HTERT RPE-1 (cell line): ENCODE data around the gene SPAAR.
"Not testable (repeated sequence)": the region's sequence is repeated elsewhere in the genome, so short reads cannot be mapped to it uniquely, and the experiment has no call there.

Experiments used
- in situ Hi-C: fragments of 300-500 bp; cut with MboI; formaldehyde crosslinking; loops from 4 replicates; pipeline ENCODE4 v1.14.3; 2020; ENCODE audit warnings: low sequenced_read_pairs

SPAAR gene, protein sequence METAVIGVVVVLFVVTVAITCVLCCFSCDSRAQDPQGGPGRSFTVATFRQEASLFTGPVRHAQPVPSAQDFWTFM

DNA sequence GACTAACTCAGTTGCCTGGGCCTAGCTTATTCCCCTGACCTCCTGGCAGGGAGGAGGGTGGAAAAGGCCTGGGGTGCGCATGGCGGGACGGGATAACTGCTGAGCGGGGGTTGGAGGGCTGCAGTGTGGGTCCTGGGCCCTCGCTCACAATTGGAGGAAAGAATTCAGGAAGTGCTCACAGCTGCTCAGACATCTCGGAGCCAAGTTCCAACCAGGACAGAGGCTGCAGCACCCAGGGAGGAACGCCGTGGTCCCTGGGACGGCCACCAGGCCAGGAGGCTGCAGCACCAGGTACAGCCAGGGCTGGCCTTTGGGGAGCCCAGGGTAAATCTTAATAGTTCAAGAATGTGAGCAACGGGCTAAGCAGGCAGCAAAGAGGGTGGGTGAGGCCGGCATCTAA lies at the start of gene SPAAR:
Gene SPAAR (plus strand): TSS at position 217 of the 400 bp plus-strand sequence. CDS start 974 bp downstream, outside the sequence.
- in situ Hi-C loops, result no loop called here

DNA sequence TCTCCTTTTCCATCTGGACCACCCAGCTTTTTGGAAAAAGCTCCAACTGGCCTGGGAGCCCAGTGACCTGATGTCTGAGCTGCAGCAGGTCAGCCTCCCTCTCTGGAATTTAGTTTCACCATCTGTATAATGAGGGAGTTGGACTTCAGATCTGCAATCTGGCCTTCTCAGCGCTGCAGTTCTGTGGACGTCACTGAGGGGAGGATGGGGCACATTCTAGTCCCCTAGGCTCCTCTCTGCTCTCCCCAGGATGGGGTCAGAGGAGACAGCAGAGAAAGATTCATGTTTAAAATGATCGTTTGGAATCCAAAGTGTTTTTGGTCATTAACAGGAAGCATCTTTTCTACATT lies 49.3 kb upstream of the SPAAR start:
- in situ Hi-C loops, result no loop called here

DNA sequence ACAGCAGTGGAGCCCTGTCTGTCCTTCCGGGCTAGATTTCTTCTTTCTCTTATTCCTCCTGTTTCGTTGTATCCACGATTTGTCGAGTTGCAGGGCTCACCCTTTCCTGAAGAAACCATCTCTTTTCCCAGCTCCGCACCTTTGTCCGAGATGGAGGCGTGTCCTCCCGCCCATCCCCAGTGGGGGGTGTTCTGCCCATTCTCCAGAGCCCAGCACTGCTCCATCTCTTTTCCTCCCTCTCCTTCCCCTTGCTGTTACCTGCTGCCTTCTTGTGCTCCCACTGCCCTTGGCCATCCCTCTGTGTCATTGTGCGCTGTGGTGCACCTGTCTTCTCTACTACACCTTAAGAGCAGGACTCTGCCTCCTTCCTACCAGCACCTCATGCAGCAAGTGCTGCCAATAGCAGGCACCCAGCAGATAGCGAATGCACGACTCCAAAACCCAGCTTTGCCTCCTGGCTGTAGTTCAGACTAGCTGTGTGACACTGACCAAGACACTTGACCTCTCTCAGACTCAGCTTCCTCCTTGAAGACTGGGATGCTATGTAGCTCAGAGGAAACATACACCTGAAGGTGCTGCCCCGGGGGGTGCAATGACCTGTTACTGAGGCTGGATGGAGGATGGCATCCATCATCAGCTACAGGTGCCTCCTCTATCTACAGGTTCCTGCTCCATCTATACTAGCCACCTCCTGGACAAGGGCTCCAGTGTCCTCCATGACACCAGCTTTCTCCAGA lies 48.0 kb upstream of the SPAAR start:
- in situ Hi-C loops, result no loop called here

DNA sequence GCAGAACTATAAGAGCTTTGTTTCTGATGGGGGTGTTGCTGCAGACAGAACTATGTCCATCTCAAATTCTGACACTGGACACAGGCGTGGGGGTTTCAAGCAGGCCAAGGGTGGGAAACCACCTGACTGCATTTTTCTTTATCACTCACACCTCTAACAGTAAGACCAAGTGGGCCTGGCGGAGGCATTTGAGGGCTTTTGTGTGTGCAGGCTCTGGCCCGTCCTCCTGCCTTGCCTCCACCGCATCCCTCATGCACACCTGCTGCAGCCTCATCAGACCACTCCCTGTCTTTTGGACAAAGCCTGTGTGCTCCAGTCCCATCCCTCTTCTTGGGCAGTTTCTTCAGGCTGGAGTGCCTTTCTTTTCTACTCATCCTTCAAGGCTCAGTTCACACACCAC lies 47.0 kb upstream of the SPAAR start:
- in situ Hi-C loops, result no loop called here

DNA sequence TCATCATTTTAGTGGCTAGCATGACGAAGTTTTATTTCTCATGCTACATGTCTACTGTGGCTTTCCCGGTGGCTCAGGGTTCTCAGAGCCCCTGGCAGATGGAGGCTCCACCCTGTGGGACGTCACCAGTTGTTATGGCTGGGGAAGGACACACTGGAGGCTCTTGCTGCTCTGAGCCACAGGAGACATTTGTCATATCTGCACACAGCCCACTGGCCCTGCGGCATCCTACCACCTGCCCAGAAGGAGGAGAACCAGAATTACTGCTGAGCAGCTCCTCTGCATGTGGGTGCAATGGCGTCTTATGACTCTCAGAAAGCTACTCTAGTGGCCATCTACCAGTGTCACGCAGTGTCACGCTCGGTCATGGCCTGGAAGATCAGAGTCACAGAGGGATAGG lies 45.7 kb upstream of the SPAAR start:
- in situ Hi-C loops, result no loop called here

DNA sequence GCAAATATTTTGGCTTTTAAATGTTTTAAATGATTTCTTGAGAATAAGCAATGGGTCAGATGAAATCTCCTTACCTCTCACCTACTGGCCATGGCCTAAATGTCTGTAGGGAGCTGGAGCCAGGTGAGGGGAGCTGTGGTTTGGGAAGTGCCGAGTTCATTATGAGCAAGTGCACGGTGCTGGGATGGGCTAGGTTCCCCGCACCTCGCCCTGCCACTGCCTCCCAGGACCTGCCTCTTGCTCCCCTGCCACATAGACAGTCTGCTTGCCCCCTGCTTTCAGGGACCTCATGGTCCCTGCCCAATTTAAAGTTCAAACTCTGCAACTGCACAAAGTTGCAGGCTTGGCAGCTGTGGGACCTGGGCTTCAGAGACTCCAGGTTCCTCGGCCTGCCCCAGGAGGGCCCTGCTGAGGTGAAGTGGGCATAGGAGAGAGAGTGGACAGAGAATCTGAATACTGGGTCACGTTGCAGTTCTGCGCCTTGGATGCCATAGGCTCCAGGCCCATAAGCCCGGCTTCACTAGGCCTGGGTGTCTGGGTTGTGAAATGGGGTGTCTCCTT lies 44.5 kb upstream of the SPAAR start:
- in situ Hi-C loops, result no loop called here

DNA sequence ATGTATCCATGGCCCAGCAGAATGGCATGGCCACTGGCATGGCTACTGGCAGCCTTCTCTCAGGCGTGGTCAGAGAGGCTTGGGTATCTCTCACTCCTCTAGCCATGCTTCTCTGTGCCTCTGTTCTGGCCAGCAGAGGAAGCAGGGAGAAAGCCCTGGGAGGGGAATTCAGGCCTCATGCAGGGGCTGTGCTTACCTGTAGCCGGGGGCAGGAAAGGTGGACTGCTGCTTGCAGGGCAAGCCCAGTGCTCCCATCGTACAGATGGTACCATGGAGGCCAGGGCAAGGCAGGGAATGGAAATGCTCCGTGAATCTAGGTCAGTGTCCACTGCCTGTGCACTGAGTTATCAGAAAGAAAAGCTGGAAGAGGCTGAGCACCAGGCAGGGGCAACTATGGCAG lies 41.8 kb upstream of the SPAAR start:
- in situ Hi-C loops, result no loop called here

DNA sequence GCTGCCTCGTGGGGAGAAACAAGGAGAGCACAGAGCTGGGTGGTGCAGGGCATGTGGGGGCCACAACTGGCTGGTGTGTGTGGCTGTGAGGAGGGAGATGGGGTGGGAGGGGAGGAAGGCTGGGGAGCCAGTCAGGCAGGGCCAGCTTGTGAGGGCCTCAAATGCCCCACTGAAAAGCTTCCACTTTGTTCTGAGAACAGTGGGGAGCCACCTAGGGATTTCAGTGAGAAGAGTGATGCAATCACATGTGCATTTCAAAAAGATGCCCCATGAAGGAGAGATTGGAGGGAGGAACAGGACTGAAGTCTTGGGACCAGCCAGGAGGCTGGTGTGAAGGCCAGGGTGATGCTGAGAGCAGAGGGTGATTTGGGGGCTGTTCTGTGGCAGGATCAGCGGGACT lies 40.4 kb upstream of the SPAAR start:
- in situ Hi-C loops, result no loop called here

DNA sequence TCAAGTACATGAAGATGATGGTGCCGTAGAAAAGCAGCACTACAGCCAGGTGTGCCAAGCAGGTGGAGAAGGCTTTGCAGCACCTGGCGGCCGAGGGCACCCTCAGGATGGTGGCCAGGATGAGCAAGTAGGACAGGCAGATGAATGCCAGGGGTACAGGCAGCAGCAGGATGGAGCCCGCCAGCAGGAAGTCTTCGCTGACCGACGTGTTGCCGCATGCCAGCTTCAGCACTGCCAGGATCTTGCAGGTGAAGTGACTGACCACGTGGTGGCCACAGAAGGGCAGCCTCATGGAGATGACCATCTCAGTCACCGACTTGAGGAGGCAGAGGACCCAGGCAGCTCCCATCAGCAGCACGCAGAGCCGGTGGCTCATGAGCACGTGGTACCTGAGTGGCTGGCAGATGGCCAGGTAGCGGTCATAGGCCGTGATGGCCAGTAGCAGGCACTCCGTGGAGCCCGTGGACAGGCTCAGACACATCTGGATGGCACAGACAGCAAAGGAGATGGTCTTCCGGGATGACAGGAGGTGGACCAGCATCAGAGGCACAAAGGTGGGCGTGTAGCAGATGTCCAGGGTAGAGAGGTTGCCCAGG lies 39.6 kb upstream of the SPAAR start:
- in situ Hi-C loops, result no loop called here

DNA sequence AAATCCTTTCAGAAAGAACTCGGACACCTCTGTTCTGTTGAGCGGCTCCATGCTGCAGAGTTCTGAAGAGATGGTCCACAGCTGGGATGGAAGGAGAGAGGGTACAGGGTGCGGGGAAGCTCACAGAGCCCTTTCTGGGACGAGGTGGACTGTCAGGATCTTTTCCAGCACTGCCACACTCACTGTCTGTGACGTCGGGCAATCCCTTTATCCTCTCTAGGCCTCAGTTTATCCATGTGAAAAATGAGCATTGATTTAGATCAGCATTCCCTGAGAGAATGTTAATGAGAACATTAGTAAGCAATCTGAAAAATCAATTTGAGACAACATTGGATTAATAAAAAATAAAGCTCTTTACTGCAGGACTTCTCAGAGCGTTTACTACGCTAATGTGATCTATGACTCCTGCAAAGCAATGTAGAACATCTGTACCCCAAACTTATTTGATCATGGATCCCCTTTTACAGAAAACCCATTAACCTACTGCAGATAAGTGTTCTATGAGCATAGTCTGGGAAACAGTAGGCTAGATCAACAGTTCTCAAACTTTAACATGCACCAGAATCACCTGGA lies 38.9 kb upstream of the SPAAR start, which contains the start of gene OR13J1:
Gene OR13J1 (minus strand): TSS at position 51 of the 573 bp plus-strand sequence. CDS start 0 bp downstream, at position 51.
- in situ Hi-C loops, result no loop called here

DNA sequence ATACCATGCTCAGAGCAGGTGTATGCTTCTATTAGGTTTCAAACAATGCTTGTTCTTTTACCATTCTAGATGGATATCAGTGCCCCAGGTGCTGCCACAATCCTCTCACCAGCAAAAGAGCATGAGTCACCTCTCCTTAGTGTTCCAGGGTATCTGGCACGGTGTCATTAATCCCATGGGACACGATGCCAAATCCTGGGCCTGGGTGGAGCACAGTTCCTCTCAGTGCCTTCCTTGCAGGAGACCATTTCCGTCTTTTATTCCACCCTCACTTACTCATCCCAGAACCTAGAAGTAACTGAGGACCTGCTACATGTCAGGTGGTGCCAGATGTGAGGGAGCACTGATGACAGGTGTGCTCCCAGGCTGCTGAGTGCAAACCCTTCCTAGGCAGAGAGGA lies 37.7 kb upstream of the SPAAR start:
- in situ Hi-C loops, result no loop called here

DNA sequence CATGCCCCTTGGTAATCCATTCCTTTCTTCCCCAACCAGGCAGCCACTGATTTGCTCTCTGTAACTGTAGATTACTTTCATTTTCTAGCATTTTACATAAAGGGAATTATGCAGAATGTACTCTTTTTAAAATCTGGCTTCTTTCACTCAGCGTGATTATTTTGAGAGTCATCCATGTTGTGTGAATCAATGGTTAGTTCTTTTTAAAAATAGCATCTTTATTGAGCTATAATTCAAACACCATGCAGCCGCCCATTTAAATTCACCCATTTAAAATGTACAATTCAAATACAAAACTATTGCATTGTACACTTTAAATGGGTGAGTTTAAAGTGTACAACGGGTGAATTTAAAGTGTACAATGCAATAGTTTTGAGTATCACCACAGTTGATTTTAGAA lies 36.8 kb upstream of the SPAAR start:
- in situ Hi-C loops, result no loop called here

DNA sequence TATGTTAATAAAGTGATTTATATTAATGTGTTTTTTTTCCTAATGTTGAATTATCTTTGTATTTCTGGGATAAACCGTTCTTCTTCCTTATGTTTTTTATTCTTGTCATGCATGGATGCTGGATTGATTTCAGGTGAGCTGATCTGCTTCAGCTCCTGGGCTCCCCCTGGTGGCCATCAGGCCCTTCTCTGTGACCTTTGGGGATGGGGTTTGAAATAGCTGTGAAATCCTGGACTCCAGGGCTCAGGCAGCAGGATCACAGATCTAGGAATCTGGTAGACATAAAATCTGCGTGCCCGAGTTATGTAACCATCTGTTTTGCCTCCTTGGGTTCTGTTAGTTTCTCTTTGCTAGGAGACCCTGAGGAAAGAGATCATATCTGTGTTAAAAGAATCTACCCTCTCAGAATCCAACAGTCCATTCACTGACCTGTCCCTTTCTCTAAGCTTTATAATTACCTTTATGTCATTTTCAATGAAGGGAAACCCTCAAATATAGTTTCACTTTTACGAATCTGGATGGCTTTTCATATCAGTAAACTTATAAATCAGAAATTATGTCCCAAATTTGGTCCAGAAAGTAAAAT lies 26.9 kb upstream of the SPAAR start:
- in situ Hi-C loops, result no loop called here

DNA sequence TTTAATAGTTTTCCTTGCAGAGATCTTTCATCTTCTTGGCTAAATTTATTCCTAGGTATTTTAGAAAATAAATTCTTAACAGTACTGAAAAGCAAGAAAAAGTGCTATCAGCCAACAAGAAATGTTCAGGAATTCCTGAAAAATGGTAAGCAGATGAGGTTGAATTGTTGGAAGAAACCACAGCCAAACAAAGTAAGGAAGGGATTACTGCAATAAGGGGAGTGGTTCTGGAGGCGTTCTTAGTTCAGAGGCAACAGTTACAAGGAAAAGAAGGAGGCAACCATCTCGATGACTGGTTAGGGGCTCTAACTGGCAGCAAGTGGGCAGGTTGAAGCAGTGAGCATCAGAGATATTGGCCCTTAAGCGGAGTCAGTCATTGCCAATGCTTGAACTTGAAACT lies 26.3 kb upstream of the SPAAR start:
- in situ Hi-C loops, result no loop called here

DNA sequence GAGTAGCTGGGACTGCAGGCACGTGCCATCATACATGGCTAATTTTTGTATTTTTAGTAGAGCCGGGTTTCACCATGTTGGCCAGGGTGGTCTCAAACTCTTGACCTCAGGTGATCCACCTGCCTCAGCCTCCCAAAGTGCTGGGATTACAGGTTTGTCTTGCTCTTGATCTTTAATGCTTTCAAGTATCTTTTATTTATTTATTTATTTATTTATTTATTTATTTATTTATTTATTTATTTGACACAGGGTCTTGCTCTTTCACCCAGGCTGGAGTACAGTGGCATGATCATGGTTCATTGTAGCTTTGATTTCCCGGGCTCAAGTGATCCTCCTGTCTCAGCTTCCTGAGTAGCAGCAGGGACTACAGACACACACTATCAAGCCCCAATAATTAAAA lies 24.4 kb upstream of the SPAAR start:
- in situ Hi-C loops, result not testable (repeated sequence)

DNA sequence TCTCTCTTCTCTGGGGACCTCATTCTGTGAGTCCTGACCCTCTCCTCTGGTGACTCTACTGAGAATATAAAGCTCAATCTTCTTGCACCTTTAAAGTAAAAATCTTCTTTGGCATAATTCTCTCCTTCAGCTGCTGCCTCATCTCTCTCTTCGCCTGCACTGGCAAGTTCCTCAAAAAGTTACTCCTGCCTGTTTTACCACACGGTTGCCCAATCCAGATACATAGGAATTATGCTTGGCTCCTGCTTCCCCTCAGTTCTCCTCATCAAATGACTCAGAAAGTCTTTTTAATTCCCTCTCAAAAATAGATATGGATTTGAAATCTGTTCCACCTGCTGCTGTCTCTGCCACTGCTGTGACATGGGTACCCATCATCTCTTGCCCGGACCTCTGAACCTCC lies 17.6 kb upstream of the SPAAR start:
- in situ Hi-C loops, result no loop called here

DNA sequence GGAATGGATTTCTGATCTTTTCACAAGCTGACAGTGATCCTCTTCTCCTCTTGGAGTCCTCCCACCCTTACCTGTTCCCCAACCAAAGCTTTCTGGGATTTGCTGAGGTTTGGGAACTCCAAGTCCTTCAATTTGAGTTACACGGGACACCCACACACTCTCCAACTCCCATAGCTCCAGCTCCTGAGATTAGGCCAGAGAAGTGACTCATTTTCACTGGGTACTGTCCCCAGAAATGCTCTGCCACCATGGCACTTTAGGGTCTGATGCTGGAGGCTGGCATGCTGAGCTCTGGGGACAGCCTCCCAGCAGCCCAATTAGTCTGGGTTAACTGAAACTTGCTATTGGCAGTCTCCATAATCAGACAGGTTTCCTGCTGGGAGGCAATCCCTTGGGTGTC lies 17.2 kb upstream of the SPAAR start:
- in situ Hi-C loops, result no loop called here

DNA sequence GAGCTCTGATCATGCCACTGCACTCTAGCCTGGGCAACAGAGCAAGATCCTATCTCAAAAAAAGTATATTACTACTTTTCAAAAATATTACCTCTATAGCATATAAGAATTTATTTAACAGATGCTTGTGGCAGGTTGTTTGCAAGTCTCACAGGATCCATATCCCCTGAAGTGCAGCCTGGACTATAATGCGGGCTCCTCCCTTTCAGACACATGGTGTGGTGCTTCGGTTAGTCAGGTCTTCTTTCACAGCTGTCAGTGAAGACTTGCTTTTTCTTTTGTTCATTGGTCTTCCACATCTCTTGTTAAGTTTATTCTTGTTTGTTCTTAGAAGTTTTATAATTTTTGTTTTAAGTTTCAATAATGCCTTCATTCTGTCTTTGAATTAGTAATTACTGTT lies 12.7 kb upstream of the SPAAR start:
- in situ Hi-C loops, result no loop called here

DNA sequence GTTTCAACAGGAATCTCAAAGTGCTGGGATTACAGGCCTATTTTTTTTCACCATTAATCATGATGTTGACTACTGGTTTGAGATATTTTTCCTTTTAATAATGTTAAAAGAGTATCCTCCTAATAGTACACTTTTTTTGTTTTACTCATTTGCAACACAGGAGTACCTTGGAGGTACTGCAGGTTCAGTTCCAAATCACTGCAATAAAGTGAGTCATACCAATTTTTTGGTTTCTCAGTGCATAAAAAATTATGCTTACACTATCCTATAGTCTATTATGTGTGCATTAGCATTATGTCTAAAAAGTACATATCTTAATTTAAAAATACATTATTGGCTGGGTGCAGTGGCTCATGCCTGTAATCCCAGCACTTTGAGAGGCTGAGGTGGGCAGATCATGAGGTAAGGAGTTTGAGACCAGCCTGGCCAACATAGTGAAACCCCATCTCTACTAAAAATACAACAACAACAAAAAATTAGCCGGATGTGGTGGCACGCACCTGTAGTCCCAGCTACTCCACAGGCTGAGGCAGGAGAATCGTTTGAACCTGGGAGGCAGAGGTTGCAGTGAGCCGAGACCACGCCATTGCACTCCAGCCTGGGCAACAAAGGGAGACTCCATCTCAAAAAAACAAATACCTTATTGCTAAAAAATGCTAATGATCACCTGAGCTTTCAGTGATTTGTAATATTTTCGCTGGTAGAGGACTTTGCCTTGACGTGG lies 11.8 kb upstream of the SPAAR start:
- in situ Hi-C loops, result not testable (repeated sequence)

DNA sequence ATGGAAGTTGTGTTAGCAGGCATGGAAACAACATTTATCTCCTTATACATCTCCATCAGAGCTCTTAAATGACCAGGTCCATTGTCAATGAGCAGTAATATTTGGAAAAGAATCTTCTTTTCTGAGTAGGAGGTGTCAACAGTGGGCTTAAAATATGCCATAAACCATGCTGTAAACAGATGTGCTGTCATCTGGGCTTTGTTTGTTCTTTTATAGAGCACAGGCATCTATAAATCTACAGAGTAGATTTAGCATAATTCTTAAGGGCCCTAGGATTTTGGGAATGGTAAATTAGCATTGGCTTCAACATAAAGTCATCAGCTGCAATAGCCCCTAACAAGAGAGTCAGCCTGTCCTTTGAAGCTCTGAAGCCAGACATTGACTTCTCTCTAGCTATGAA lies 11.0 kb upstream of the SPAAR start:
- in situ Hi-C loops, result no loop called here

DNA sequence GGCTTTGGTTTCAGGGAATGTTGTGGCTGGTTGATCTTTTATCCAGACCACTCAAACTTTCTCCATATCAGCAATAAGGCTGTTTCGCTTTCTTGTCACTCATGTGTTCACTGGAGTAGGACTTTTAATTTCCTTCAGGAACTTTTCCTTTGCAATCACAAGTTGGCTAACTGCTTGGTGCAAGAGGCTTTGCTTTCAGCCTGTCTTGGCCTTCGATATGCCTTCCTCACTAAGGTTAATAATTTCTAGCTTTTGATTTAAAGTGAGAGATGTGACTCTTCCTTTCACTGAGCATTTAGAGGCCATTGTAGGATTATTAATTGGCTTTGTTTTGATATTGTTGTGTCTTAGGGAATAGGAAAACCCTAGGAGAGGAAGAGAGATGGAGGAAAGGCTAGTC lies 10.3 kb upstream of the SPAAR start:
- in situ Hi-C loops, result no loop called here
